B cell (primary cell): ENCODE data around the gene TTC9.

Source experiments
- CTCF ChIP-seq: fragments of 200-600 bp; IDR thresholded peaks from one replicate; pipeline ENCODE4 v1.8.0; 2022; ENCODE audit warnings: antibody characterized with exemption, mild to moderate bottlenecking
- EZH2 ChIP-seq: IDR thresholded peaks from 2 replicates; pipeline ENCODE4 v1.6.1; 2012; ENCODE audit warnings: borderline replicate concordance, low read depth, mild to moderate bottlenecking, moderate library complexity, low read length; ENCODE audit not compliant: insufficient read depth, poor library complexity, severe bottlenecking

GRCh38 chr14:70702161-70702560 is 60.4 kb downstream of the TTC9 start:
- TF ChIP-seq CTCF (no peak), EZH2 (no peak)
